DOHH2 (cell line): ENCODE results near the gene PRELP.

ENCODE experiments used
- H3F3A ChIP-seq: fragments of 200-600 bp; sonication (generic), shearing (Covaris generic); 2 replicates; pipeline ENCODE4 v1.6.0; 2016; ENCODE audit warnings: antibody characterized with exemption, mild to moderate bottlenecking; ENCODE audit not compliant: control insufficient read depth, insufficient read depth
- H3K27ac ChIP-seq: fragments of 200-600 bp; sonication (generic); 2 replicates; pipeline ENCODE4 v1.5.1; 2014; ENCODE audit warnings: low read depth, mild to moderate bottlenecking, low read length, moderate library complexity
- H3K27me3 ChIP-seq: fragments of 200-600 bp; sonication (generic); 2 replicates; pipeline ENCODE4 v1.6.1; 2014; ENCODE audit warnings: mild to moderate bottlenecking, low read length, mixed read lengths; ENCODE audit not compliant: control insufficient read depth
- H3K36me3 ChIP-seq: fragments of 200-600 bp; sonication (generic); 2 replicates; pipeline ENCODE4 v1.6.1; 2014; ENCODE audit warnings: mild to moderate bottlenecking, low read length, moderate library complexity, mixed read lengths; ENCODE audit not compliant: control insufficient read depth
- H3K4me1 ChIP-seq: fragments of 200-600 bp; sonication (generic); 2 replicates; pipeline ENCODE4 v1.6.1; 2014; ENCODE audit warnings: mild to moderate bottlenecking, low read length, mixed read lengths; ENCODE audit not compliant: control insufficient read depth
- H3K4me2 ChIP-seq: fragments of 200-600 bp; sonication (generic); 2 replicates; pipeline ENCODE4 v1.6.0; 2014; ENCODE audit warnings: mild to moderate bottlenecking, low read length, moderate library complexity
- H3K4me3 ChIP-seq: fragments of 200-600 bp; sonication (generic); 2 replicates; pipeline ENCODE4 v1.5.1; 2014; ENCODE audit warnings: mild to moderate bottlenecking, low read length, mixed read lengths
- H3K79me2 ChIP-seq: fragments of 200-600 bp; sonication (generic); 2 replicates; pipeline ENCODE4 v1.6.1; 2014; ENCODE audit warnings: mild to moderate bottlenecking, low read length, mixed read lengths; ENCODE audit not compliant: control insufficient read depth
- H3K9me2 ChIP-seq: fragments of 200-600 bp; sonication (generic); replicated peaks from 2 replicates; pipeline ENCODE4 v1.6.1; 2014; ENCODE audit warnings: mild to moderate bottlenecking, low read length, mixed read lengths; ENCODE audit not compliant: control insufficient read depth
- H3K9me3 ChIP-seq: fragments of 200-600 bp; sonication (generic); 2 replicates; pipeline ENCODE4 v1.6.1; 2014; ENCODE audit warnings: antibody characterized with exemption, low read length, mixed read lengths; ENCODE audit not compliant: control insufficient read depth, insufficient read depth
- H4K20me1 ChIP-seq: fragments of 200-600 bp; sonication (generic); 2 replicates; pipeline ENCODE4 v1.6.0; 2014; ENCODE audit warnings: low read depth, mild to moderate bottlenecking, antibody characterized with exemption, low read length, moderate library complexity; ENCODE audit not compliant: control insufficient read depth, insufficient read depth
- EZH2phosphoT487 ChIP-seq: fragments of 200-600 bp; sonication (generic); IDR thresholded peaks from 2 replicates; pipeline ENCODE4 v1.6.1; 2017; ENCODE audit warnings: borderline replicate concordance, mild to moderate bottlenecking, antibody characterized with exemption, low read length, moderate library complexity, mixed read lengths
- TF ChIP-seq, protein P1 (sequence below): fragments of 200-600 bp; sonication (generic); IDR thresholded peaks from one replicate; pipeline ENCODE4 v1.5.1; 2014; ENCODE audit warnings: antibody characterized with exemption, mild to moderate bottlenecking, low read depth, low read length; ENCODE audit not compliant: poor library complexity, severe bottlenecking

PRELP gene

DNA sequence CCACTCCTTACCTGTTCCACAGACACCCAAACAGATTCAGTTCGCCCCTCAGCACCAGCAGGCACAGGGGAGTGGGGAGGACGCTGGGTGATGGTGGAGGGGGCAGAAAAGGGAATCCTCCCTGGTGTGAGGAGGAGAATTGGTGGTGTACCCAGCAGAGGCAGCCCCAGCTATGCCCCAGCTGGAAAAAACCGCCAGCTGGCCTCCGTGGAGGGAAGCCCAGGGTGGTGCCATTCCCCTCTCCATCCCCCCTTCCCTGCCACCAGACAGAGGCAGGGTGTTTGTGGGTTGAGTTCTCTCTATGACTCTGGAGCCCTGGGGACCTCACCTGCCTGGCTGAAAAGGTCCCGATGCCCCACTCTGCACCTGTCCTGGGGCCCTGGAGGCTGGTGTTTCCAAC lies 46.2 kb downstream of the PRELP start:
- Histone ChIP-seq H4K20me1 (no peaks in the 10 kb centered on the region), H3K4me2 (no peak overlapping the region), H3F3A (no peaks in the 10 kb centered on the region), H3K36me3 (no peaks in the 10 kb centered on the region), H3K27me3 (peaks cover 4% of the 10 kb centered on the region; the same call in 1 of the 2 replicates), H3K4me1 (no peaks in the 10 kb centered on the region), H3K9me2 (no peaks in the 10 kb centered on the region), H3K4me3 (no peak overlapping the region), H3K79me2 (no peaks in the 10 kb centered on the region), H3K27ac (no peak overlapping the region), H3K9me3 (no peaks in the 10 kb centered on the region)
- no peak for TF ChIP-seq EZH2phosphoT487
- TF ChIP-seq, protein P1, sequence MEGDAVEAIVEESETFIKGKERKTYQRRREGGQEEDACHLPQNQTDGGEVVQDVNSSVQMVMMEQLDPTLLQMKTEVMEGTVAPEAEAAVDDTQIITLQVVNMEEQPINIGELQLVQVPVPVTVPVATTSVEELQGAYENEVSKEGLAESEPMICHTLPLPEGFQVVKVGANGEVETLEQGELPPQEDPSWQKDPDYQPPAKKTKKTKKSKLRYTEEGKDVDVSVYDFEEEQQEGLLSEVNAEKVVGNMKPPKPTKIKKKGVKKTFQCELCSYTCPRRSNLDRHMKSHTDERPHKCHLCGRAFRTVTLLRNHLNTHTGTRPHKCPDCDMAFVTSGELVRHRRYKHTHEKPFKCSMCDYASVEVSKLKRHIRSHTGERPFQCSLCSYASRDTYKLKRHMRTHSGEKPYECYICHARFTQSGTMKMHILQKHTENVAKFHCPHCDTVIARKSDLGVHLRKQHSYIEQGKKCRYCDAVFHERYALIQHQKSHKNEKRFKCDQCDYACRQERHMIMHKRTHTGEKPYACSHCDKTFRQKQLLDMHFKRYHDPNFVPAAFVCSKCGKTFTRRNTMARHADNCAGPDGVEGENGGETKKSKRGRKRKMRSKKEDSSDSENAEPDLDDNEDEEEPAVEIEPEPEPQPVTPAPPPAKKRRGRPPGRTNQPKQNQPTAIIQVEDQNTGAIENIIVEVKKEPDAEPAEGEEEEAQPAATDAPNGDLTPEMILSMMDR = no peak

DNA sequence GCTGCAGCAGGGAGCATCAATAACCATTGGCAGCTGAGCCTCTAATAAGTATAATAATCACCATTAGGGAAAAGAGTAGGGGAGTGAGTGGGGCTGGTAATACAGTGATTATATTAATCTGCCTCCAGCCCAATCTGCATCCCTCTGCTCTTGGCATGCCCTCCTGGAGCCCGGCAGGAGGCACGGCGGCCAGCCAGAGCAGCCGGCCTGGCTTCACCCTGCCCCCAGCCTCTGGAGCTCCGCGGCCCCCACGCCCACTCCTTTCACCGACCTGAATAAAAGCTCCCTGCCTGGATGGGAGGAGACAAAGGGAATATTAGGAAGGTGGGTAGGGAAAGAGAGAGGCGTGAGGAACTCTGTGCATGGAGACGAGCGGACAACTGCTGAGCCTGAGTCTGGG lies 46.6 kb downstream of the PRELP start:
- Histone ChIP-seq H4K20me1 (no peaks in the 10 kb centered on the region), H3K79me2 (no peaks in the 10 kb centered on the region), H3K4me3 (no peak overlapping the region), H3K27me3 (peaks cover 6% of the 10 kb centered on the region; the same call in 1 of the 2 replicates), H3K9me2 (no peaks in the 10 kb centered on the region), H3K4me1 (no peaks in the 10 kb centered on the region), H3K36me3 (no peaks in the 10 kb centered on the region), H3K9me3 (no peaks in the 10 kb centered on the region), H3K4me2 (no peak overlapping the region), H3F3A (no peaks in the 10 kb centered on the region), H3K27ac (no peak overlapping the region)
- TF ChIP-seq, protein P1 = no peak
- no peak for TF ChIP-seq EZH2phosphoT487

DNA sequence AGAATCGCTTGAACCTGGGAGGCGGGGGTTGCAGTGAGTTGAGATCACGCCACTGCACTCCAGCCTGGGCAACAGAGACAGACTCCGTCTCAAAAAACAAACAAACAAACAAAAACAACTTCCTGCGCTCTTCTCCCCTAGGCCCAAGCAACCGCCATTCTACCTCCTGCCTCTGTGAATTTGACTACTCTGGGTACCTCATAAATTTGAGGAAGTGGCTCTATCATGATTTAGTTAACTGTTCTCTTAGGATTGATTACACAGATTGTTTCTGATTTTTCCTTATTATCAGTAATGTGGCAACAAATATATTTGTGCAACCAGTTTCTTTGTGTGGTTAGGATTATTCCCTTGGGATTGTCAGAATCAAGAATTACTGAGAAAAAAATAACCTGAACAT lies 48.1 kb downstream of the PRELP start:
- Histone ChIP-seq H3K36me3 (no peaks in the 10 kb centered on the region), H3F3A (no peaks in the 10 kb centered on the region), H3K27ac (no peak overlapping the region), H3K27me3 (peaks cover 6% of the 10 kb centered on the region; the same call in 1 of the 2 replicates), H3K9me3 (no peaks in the 10 kb centered on the region), H3K4me3 (no peak overlapping the region), H4K20me1 (no peaks in the 10 kb centered on the region), H3K4me2 (no peak overlapping the region), H3K9me2 (no peaks in the 10 kb centered on the region), H3K4me1 (peaks cover 3% of the 10 kb centered on the region), H3K79me2 (no peaks in the 10 kb centered on the region)
- no peak for TF ChIP-seq EZH2phosphoT487
- TF ChIP-seq, protein P1 = no peak

DNA sequence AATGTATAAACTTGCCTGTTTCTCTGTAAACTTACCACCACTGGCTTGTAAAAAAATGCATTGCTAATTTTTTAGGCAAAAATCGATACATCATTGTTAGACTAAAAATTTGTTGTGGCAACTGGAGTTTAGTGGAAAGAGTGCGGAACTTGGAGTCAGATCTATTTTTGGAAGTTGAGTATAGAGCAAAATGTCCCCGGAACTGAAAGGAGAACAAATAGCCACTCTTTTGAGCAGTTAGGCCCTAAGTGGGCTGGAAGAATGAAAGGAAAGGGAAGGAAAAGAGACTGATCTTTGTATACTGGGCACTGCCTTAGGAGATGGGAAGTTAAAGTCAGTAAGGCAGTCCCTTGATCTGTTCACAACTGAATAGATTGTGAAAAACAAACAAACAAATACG lies 48.5 kb downstream of the PRELP start:
- Histone ChIP-seq H3K4me1 (peaks cover 8% of the 10 kb centered on the region), H3K36me3 (no peaks in the 10 kb centered on the region)

More for the DNA sequence above, 48.5 kb downstream of the PRELP start:
- Histone ChIP-seq H3K27ac (no peak overlapping the region), H3K4me2 (no peak overlapping the region), H3K9me2 (no peaks in the 10 kb centered on the region), H3K4me3 (no peak overlapping the region), H3K9me3 (no peaks in the 10 kb centered on the region), H3K79me2 (no peaks in the 10 kb centered on the region), H3K27me3 (peaks cover 6% of the 10 kb centered on the region; the same call in 1 of the 2 replicates), H3F3A (no peaks in the 10 kb centered on the region), H4K20me1 (no peaks in the 10 kb centered on the region)
- TF ChIP-seq EZH2phosphoT487 = no peak
- TF ChIP-seq, protein P1 = no peak
